ENCODE data around the gene HSBP1L1. TPM values are rescaled to one million over a fixed set of nuclear protein-coding genes. Genes with fewer than 3 reads are reported as not detected.

The HSBP1L1 gene
- total and polyA plus RNA-seq, 2 of the 13 experiments (the other 11 are each of a cell fraction or from before 2014, with no cell fraction given): 22.6 to 45.1 TPM

DNA sequence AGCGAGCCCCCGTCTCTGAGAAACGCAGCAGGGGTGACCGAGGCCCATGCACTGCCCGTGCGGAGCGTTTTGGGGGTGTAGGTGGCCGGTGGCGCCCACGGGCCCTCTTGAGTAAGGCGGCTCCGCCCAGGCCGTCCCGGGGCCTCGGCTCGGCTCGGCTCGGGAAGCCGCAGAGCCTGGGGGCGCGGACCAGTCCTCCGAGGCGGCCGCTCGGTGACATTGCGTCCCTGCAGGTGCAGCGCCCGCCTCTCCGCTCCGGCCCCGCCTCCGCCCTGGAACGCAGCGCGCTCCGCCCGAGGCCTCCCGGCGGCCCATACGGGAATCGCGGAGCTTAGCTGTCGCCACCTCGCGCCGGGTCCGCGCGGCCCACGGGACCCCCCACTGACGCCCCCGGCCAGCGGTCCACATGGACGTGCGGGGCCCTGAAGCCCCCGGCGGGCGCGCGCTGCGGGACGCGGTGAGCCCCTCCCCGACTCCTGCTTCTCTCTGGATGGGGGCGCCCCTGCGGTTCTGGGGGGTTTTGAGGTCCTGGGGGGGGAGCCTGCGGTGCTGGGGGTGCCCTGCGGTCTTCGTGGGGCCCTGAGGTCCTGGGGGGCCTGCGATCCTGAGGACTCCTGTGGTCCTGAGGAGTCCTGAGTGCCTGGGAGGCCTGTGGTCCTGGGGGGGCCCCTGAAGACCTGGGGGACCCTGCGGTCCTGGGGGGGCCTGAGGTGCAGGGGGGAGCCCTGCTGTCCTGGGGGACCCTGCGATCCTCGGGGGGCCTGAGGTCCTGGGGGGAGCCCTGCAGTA is at the start of gene HSBP1L1 (continued):
- TF ChIP-seq, protein P1, sequence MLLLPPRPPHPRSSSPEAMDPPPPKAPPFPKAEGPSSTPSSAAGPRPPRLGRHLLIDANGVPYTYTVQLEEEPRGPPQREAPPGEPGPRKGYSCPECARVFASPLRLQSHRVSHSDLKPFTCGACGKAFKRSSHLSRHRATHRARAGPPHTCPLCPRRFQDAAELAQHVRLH (CRISPR knock-in tag; IDR thresholded peaks at IDR 0.05; ENCODE audit: borderline replicate concordance, low read depth): 0 out of 2 replicates have a peak, but pooled peaks have one; percentile 74
- TF ChIP-seq U2AF1 (optimal IDR thresholded peaks at IDR 0.05; ENCODE audit: low read depth, low read length) (no peak), NBN (conservative IDR thresholded peaks at IDR 0.05) (no peak), KDM2A (CRISPR knock-in tag; IDR thresholded peaks at IDR 0.05; ENCODE audit: borderline replicate concordance, low read depth) (peak; percentile 47; the same call in 1 of the 2 replicates), SRY (CRISPR knock-in tag; IDR thresholded peaks at IDR 0.05) (peak; percentile 44; the same call in 1 of the 2 replicates), TAF15 (IDR thresholded peaks at IDR 0.05; ENCODE audit: low read depth, low read length, poor library complexity, severe bottlenecking) (no peak), FOXJ3 (CRISPR knock-in tag; IDR thresholded peaks at IDR 0.05; ENCODE audit: borderline replicate concordance) (no peak), ETV6 (CRISPR knock-in tag; conservative IDR thresholded peaks at IDR 0.05) (no peak), MTA3 (CRISPR knock-in tag; IDR thresholded peaks at IDR 0.05) (no peak), SP5 (CRISPR knock-in tag; IDR thresholded peaks at IDR 0.05; ENCODE audit: borderline replicate concordance, low read depth) (0 out of 2 replicates have a peak, but pooled peaks have one; percentile 42), IRX3 (CRISPR knock-in tag; IDR thresholded peaks at IDR 0.05; ENCODE audit: borderline replicate concordance, low read depth) (no peak), ZKSCAN5 (CRISPR knock-in tag; IDR thresholded peaks at IDR 0.05) (no peak), ZNF337 (CRISPR knock-in tag; IDR thresholded peaks at IDR 0.05; ENCODE audit: borderline replicate concordance, low read depth) (no peak), GABPB1 (CRISPR knock-in tag; IDR thresholded peaks at IDR 0.05) (no peak; the same call in 1 of the 2 replicates), HOXD1 (CRISPR knock-in tag; IDR thresholded peaks at IDR 0.05) (no peak), ZNF782 (CRISPR knock-in tag; IDR thresholded peaks at IDR 0.05; ENCODE audit: borderline replicate concordance) (no peak; the same call in 1 of the 2 replicates), ZNF776 (CRISPR knock-in tag; IDR thresholded peaks at IDR 0.05) (no peak; the same call in 1 of the 2 replicates), ZNF619 (CRISPR knock-in tag; IDR thresholded peaks at IDR 0.05) (no peak), ZSCAN9 (CRISPR knock-in tag; IDR thresholded peaks at IDR 0.05; ENCODE audit: borderline replicate concordance) (peak; percentile 24; the same call in 1 of the 2 replicates), ZNF136 (CRISPR knock-in tag; IDR thresholded peaks at IDR 0.05; ENCODE audit: low read depth) (0 out of 2 replicates have a peak, but pooled peaks have one; percentile 31), CEBPG (CRISPR knock-in tag; IDR thresholded peaks at IDR 0.05) (0 out of 2 replicates have a peak, but pooled peaks have one; percentile 34), HNRNPUL1 (IDR thresholded peaks at IDR 0.05; ENCODE audit: low read depth, low read length) (0 out of 2 replicates have a peak, but pooled peaks have one; percentile 16)
- TF ChIP-seq, protein P2, sequence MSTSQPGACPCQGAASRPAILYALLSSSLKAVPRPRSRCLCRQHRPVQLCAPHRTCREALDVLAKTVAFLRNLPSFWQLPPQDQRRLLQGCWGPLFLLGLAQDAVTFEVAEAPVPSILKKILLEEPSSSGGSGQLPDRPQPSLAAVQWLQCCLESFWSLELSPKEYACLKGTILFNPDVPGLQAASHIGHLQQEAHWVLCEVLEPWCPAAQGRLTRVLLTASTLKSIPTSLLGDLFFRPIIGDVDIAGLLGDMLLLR (CRISPR knock-in tag; IDR thresholded peaks at IDR 0.05): 0 out of 2 replicates have a peak, but pooled peaks have one; percentile 41
- TF ChIP-seq, protein P3, sequence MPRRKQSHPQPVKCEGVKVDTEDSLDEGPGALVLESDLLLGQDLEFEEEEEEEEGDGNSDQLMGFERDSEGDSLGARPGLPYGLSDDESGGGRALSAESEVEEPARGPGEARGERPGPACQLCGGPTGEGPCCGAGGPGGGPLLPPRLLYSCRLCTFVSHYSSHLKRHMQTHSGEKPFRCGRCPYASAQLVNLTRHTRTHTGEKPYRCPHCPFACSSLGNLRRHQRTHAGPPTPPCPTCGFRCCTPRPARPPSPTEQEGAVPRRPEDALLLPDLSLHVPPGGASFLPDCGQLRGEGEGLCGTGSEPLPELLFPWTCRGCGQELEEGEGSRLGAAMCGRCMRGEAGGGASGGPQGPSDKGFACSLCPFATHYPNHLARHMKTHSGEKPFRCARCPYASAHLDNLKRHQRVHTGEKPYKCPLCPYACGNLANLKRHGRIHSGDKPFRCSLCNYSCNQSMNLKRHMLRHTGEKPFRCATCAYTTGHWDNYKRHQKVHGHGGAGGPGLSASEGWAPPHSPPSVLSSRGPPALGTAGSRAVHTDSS (CRISPR knock-in tag; conservative IDR thresholded peaks at IDR 0.05): no peak
- TF ChIP-seq, protein P4, sequence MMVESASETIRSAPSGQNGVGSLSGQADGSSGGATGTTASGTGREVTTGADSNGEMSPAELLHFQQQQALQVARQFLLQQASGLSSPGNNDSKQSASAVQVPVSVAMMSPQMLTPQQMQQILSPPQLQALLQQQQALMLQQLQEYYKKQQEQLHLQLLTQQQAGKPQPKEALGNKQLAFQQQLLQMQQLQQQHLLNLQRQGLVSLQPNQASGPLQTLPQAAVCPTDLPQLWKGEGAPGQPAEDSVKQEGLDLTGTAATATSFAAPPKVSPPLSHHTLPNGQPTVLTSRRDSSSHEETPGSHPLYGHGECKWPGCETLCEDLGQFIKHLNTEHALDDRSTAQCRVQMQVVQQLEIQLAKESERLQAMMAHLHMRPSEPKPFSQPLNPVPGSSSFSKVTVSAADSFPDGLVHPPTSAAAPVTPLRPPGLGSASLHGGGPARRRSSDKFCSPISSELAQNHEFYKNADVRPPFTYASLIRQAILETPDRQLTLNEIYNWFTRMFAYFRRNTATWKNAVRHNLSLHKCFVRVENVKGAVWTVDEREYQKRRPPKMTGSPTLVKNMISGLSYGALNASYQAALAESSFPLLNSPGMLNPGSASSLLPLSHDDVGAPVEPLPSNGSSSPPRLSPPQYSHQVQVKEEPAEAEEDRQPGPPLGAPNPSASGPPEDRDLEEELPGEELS (CRISPR knock-in tag; IDR thresholded peaks at IDR 0.05): peak; percentile 34; the same call in 1 of the 2 replicates

All from HepG2 (cell line).